RWPE1 (cell line): ENCODE results near the gene DENND1A.

Experiments used
- CTCF ChIA-PET: fragments of 350-600 bp; sonication (Branson Sonifier 250); formaldehyde crosslinking; extraction: SDS; loops from one replicate; lab custom pipeline; 2021; lab: Yijun Ruan, JAX
- POLR2A ChIA-PET: fragments of 400-600 bp; formaldehyde crosslinking; extraction: SDS; loops from one replicate; lab custom pipeline; 2020; ENCODE audit warnings: antibody characterized with exemption; ENCODE audit not compliant: low non-redundant PET; lab: Yijun Ruan, JAX
- DNase-seq: peaks from one replicate; pipeline ENCODE4 v3.0.0; 2012; ENCODE audit warnings: low spot score
- H3K27ac ChIP-seq: fragments of 450-650 bp; 2 replicates; pipeline ENCODE4 v1.5.1; 2017
- TF ChIP-seq, protein P1 (sequence below): fragments of 450-650 bp; conservative IDR thresholded peaks from 2 replicates; pipeline ENCODE4 v1.5.1; 2017; ENCODE audit warnings: low read depth, mild to moderate bottlenecking

DENND1A gene

DNA sequence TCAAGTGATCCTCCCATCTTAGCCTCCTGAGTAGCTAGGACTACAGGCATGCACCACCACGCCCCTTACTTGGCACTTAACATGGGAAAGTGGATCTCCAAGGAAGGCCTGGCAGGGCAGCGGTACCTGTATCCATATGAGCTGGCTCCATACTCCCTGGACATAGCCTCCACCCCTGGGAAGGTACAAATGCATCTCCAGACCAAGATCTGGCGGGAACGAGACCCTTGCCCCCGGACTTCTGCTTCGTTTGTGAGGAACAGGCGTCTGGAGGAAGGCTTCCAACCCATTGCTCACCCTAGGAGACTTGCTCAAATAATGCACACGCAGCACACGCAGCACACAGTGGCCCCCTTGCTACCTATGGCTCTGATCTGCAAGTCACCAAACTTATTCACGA lies 518.7 kb downstream of the DENND1A start:
- ChIA-PET CTCF (interaction anchor here (0.6 kb wide), 1 partner anchor 14 kb away, joined by 6 read pairs; no protein-coding TSS in a partner anchor), POLR2A (no interaction called here)
- no peak for DNase-seq
- TF ChIP-seq, protein P1, sequence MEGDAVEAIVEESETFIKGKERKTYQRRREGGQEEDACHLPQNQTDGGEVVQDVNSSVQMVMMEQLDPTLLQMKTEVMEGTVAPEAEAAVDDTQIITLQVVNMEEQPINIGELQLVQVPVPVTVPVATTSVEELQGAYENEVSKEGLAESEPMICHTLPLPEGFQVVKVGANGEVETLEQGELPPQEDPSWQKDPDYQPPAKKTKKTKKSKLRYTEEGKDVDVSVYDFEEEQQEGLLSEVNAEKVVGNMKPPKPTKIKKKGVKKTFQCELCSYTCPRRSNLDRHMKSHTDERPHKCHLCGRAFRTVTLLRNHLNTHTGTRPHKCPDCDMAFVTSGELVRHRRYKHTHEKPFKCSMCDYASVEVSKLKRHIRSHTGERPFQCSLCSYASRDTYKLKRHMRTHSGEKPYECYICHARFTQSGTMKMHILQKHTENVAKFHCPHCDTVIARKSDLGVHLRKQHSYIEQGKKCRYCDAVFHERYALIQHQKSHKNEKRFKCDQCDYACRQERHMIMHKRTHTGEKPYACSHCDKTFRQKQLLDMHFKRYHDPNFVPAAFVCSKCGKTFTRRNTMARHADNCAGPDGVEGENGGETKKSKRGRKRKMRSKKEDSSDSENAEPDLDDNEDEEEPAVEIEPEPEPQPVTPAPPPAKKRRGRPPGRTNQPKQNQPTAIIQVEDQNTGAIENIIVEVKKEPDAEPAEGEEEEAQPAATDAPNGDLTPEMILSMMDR: no peak
- no peak overlapping the region for H3K27ac ChIP-seq

DNA sequence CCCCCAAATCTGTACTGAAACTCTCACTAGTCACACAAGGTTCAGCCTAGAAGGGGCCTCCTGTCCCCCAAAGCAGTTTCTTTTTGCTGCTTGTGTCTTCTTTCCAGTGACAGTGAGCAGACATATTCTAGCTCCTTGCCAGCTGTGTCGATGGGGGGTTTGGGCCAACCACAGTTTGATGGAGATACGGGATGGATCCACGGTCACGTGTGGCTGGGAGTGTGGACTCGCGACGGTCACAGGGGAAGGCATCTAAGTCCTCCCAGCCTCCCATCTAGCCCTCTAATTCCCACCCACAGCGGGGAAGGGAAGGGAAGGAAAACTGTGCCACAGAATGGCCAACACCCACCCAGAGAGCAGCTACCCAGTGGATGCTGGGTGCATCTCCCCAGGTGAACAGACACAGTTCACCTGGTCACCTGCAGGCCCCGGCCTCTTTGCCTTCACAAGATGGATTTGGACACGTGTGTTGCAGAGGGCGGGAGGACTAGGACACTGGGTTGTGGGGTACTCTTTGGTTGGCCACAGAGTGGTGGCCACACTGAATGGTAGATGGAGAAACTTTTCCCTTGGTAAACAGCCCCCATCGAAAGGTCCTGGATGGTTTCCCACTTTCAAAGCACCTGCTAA lies 519.5 kb downstream of the DENND1A start:
- TF ChIP-seq, protein P1: no peak
- no peak for DNase-seq
- ChIA-PET POLR2A (no interaction called here), CTCF (interaction anchor here (0.7 kb wide), 1 partner anchor 81 kb away, joined by 4 read pairs; no protein-coding TSS in a partner anchor)
- H3K27ac ChIP-seq: no peak overlapping the region

DNA sequence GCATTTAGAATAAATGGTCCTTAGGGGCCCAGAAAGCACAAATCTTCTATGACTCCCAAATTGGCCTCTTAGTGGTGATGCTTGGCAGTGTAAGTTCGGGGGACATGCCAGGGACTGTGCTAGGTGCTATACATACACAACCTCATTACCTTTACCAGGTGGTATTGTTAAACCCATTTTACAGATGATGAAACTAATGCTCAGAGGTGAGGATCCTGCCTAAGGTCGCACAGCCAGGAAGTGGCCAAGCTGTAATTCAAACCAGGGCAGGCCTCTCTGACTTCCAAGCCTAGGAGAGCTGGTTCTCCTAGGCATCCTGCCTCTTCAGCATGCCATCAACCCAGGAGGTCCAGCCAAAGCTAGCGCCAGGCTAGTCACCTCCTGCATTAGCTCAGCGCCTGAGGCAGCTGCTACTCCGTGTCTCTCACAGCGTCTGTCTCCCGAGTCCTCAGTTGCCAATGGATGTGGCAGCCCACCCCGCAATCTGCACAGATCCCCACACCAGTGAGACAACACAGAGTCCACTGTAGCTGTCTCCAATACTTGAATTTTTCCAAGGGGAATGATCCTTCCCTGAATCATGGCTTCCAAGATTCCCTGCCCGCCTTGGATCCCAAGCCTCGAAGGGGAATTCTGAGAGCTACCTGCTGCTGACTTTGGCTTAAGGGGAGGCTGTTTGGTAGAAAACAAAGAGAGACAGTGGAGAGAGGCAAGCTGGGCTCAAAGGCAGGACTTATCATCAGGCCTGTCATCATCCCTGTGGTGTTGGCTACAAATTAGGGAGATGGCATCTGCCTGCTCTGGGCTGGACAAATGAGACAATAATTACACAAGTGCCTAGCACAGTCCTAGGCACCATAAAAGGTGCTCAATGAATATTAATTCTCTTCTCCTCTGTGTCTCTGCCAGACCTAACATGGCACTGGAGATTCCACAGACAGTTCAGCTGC lies 521.3 kb downstream of the DENND1A start:
- POLR2A ChIA-PET: no interaction called here
- DNase-seq: no peak
- CTCF ChIA-PET: interaction anchor here (0.6 to 0.7 kb wide), 2 partner anchors 931 to 1313 kb away, joined by 5 read pairs; no protein-coding TSS in a partner anchor
- H3K27ac ChIP-seq: no peak overlapping the region
- TF ChIP-seq, protein P1: no peak

DNA sequence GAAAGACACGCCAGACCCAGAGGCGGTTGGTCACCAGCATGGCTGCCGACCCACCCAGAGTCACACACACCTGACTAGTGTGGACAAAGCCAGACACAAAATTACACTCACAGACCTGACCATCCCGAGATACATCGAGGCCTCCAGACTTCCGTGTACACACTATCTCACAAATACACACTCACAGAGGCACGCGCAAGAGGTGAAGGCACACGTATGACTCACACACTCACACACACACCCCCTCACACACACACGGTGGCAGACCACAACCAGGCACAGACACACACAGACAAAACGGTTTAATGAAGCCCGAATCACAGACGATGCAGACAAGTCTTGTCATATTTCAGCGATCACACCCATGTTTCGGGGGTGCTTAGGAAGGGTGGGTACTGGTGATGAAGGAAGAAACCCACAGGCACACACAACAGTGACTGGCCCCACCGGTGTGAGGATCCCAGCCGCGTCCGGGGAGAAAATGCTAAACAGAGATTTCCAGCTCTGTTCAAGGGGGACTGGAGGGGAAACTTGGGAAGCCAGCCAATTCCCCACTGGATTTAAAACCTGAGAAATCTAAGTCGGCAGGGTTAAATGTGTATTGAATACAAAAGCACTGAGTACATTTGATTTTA lies 522.6 kb downstream of the DENND1A start:
- ChIA-PET CTCF (interaction anchor here (0.7 kb wide), 2 partner anchors 24 to 1312 kb away, joined by 3 to 5 read pairs; no protein-coding TSS in a partner anchor), POLR2A (no interaction called here)
- TF ChIP-seq, protein P1: no peak
- H3K27ac ChIP-seq: no peak overlapping the region
- no peak for DNase-seq

DNA sequence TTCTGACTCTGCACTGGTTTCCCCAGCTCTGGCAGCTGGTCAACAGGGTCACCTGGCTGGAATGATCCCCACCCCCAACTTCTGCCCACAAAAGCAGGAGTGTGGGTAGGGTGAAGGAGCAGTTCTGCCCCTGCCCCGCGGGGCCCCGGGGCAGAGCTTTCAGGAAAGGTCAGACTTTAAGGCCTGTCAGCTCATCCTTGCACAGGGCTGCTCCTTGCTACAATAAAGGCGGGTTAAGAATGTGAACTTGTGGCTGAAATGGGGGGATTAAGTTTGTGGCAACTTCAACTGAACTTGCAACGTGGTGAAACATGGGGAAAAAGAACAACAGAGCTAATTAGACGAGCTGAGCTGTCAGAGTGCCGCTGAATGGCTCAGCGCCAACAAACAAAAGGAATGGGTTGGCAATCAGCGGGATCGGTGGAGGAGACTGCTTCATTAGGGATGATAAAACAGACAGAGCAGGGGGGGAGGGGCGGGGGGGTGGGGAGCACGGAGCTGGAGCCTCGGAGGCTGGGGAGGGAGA lies 523.2 kb downstream of the DENND1A start:
- no peak overlapping the region for H3K27ac ChIP-seq
- TF ChIP-seq, protein P1: no peak
- no peak for DNase-seq
- CTCF ChIA-PET: no interaction called here
- POLR2A ChIA-PET: interaction anchor here (0.6 kb wide), 1 partner anchor 305 kb away, joined by 3 read pairs; no protein-coding TSS in a partner anchor

DNA sequence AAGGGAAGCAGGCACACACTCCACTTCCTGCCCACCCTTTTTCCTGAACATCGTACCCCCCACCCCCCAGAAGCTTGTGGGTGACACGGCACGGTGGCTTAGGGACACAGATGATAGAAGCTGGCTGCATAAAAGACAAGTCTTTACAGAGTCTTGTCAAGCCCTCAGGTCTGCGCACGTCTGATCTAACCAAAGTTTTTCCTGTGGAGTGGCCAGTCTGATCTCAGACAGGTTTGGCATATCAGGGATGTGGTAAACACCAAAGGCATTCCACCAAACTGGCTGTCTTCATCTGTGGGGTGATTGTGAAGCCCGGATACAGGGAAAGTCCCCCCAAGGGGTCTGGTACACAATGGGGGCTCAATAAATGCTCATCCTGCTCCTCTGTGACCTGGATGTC lies 523.9 kb downstream of the DENND1A start:
- TF ChIP-seq, protein P1: no peak
- CTCF ChIA-PET: no interaction called here
- no peak overlapping the region for H3K27ac ChIP-seq

More for the DNA sequence above, 523.9 kb downstream of the DENND1A start:
- DNase-seq: no peak
- POLR2A ChIA-PET: no interaction called here
